NCI-H1417 (cell line): ENCODE results near the gene LRSAM1.

Experiments used
- DNase-seq, 3 experiments: peaks; one replicate each; lab custom pipeline; 2025; lab: John Stamatoyannopoulos, UW

Gene LRSAM1

GRCh38 chr9:127450830-127451607, at the start of gene LRSAM1, which contains the start of gene RPL12:
Gene LRSAM1, plus strand, starts transcription at chr9:127451510. Its CDS starts 3,018 bp downstream, at chr9:127454528.
Gene RPL12, minus strand, starts transcription at chr9:127451406. Its CDS starts 89 bp downstream, at chr9:127451317.
- peak; percentile 94 to 99 (median 96) for DNase-seq

DNA sequence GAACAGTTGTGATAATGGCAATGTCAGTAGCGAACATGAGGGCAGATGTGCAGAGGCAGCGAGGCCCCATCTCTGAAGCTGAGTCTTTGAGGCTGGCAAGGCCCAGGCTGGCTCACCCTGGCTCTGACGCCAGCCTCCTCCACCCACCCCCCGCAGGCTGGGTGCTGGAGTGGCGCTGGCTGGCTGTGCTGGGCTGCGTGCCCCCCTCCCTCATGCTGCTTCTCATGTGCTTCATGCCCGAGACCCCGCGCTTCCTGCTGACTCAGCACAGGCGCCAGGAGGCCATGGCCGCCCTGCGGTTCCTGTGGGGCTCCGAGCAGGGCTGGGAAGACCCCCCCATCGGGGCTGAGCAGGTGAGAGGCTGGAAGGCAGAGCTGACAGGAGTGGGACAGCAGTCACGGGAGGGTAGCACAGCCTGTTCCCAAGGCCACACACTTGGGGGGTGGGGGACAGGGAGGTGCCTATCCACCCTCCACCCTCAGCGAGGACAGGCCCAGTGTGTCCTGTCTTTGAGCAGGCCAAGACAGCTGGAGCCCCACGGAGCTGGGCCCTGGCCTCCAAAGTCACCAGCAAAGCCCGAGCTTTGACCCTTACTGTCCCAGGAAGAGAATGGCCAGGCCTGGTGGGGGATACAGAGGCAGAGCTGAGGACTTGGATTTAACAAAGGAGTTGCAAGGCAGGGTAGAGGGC, 48.8 kb upstream of the LRSAM1 start:
- no peak for DNase-seq

DNA sequence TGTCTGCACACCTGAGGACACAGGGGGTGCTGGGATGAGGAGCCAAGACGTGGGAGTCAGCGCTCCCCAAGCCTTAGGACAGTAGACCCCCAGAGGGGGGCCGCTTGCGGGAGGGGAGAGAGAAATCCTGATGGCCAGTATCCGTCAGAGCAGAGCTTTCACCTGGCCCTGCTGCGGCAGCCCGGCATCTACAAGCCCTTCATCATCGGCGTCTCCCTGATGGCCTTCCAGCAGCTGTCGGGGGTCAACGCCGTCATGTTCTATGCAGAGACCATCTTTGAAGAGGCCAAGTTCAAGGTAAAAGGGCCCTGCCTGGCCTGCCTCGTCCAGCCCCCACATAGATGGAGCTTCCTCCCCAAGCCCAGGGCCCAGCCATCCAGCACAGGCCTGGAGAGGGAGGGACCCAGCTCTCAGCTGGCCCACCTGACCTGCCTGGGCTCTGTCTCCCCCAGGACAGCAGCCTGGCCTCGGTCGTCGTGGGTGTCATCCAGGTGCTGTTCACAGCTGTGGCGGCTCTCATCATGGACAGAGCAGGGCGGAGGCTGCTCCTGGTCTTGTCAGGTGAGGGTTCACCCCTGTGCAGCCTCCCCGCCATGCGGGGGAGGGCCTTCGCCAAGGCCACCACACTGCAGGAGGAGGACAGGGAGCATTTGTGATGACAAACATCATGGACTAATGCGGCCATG, 47.7 kb upstream of the LRSAM1 start:
- DNase-seq = no peak

DNA sequence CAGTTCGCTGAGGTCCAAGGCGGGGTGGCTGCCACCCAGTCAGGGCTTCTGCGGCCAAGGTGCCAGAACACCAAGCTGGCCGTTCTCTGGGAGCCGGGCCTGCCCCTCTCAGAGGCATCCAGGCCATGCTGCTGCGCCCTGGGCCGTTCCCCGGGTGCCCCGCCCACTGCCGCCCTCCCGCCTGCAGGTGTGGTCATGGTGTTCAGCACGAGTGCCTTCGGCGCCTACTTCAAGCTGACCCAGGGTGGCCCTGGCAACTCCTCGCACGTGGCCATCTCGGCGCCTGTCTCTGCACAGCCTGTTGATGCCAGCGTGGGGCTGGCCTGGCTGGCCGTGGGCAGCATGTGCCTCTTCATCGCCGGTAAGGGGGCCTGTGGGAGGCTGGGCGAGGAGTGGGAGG, 46.7 kb upstream of the LRSAM1 start:
- DNase-seq = no peak

GRCh38 chr9:127405344-127406125, 45.8 kb upstream of the LRSAM1 start:
- no peak for DNase-seq

- no peak for DNase-seq
These were observed 44.4 kb upstream of the LRSAM1 start for GRCh38 chr9:127406799-127407491.

- DNase-seq = no peak
These were observed 43.8 kb upstream of the LRSAM1 start for GRCh38 chr9:127407492-127407843.

- DNase-seq = no peak
These were observed 40.2 kb upstream of the LRSAM1 start for GRCh38 chr9:127411122-127411521.

- DNase-seq = no peak
These were observed 36.2 kb upstream of the LRSAM1 start for GRCh38 chr9:127415141-127415540.

- DNase-seq = no peak
These were observed 35.7 kb upstream of the LRSAM1 start for GRCh38 chr9:127415657-127416056.

DNA sequence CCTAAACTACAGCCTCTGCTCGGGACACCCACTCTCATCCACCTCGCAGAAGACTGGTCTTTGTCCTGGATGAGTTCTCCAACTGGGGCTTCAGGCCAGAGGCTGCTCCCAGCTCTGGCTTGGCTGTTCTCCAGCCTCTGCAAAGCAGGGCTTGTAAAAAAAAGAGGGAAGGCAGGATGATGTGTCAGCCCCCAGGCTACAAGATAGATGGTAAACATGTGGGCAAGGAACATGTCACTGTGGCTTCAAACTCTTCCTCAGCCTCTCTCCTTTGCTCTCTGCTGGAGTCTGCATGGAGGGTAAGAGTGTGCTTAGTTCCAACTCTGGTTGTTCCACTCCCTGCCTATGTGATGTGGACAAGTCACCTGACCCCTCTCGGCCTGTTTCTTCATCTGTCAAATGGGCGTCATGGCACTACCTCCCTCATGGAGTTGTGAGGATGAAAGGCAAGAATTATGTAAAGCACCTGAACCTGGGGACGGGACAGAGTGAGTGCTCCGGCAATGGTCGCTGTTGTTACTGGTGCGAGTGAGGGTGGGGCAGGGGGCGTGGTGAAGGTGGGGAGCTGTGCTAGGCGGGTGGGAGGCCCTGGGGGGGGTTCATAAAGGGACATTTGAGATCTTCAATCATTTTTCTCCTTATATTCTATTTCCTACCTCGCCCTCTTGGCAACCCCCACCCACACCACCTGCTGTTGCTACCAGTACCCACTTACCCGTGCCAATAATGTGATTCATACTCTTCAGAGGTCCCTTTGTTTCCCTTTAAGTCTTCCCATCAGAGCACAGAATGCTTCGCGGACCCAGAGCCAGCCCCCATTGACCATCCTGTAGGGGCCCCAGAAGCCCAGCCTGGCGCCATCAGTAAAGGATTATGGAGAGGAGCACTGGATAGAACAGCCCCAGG, 33.9 kb upstream of the LRSAM1 start:
- no peak for DNase-seq

DNA sequence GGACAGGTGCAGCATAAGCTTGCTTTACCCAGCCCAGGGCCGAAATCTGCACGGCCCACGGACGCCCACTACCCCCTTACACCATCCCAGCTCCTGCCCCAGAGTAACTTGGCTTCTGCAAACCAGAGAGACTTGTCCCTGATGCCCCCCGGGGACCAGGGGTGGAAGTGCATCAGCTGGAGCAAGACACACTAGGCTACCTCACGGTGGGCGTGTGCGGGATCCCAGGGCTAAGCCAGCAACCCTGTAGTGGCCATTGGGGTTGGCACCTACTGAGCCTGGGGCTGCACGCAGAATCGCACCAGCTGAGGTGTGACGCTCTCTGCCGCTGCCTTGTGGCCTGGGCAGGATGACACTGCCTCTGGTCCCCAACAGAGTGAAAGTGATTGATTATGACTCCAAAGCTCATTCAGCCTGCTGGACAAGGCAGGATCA, 33.3 kb upstream of the LRSAM1 start:
- peak in 2 of 3 experiments; percentile 18 to 26 for DNase-seq

GRCh38 chr9:127419348-127419747, 32.0 kb upstream of the LRSAM1 start:
- DNase-seq = no peak

DNA sequence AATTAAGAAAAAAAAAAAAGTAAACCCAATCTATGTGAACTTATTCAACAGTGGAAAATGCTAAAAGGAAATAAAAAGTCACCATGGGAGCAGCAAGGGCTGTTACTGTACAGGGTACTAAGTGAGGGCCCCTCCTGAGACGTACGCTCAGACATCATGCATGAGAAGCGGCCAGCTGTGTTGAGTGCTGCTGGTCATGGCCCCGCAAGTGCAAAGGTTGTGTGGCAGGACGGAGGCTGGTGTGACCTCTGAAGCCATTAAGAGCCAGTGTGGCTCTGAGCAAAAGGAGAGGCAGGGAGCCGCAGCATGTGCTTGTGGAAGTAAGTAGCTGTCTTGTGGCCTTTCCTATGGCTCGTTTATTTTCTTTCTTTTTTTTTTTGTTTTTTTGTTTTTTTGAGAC, 30.3 kb upstream of the LRSAM1 start:
- no peak for DNase-seq

DNA sequence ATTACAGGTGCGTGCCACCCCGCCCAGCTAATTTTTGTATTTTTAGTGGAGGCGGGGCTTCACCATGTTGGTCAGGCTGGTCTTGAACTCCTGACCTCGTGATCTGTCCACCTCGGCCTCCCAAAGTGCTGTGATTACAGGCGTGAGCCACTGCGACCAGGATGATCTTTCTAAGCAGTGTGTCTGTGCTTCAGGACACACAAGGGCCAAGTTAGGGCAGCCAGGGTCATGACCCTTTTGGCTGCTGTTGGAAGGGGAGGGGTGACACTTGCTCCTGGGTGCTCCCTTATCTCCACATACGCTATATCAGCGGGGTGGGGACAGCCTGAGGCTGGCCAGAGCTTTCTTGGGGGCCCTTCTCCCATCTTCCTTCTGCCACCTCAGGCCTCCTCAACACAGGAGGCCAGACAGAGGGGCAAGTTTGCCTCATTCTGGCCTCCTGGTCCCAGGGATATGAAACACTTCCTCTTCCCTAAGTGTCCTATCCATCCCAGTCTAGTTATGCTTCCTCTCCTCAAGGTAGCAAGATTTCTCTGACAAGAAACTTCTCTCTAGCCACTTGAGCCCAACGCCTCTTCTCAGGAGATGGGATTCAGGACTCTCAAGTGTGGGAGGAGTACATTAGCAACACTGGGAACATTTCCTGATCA, 29.1 kb upstream of the LRSAM1 start:
- no peak for DNase-seq

DNA sequence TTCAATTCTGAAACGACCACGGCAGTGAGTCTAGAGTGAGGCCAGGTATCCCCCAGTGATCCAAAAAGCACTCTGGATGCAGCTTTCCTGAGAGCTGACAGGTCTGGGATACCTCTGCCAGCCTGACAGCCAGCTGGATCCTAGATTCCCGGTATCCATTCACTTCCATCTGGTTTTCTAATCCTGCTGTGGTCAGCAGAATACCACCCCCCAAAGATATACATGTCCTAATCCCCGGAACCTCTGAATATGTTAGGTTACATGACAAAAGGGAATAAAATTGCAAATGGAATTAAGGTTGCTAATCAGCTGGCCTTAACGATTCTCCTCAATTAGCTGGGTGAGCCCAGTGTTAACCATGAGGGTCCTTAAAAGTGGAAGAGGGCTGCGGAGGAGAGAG, 28.5 kb upstream of the LRSAM1 start:
- no peak for DNase-seq

GRCh38 chr9:127423476-127423933, 27.8 kb upstream of the LRSAM1 start:
- no peak for DNase-seq

- DNase-seq = peak; percentile 88 to 99 (median 98)
These were observed 27.2 kb upstream of the LRSAM1 start, which contains the start of gene ZNF79 for GRCh38 chr9:127423934-127424675. Gene ZNF79, plus strand, starts transcription at chr9:127424382. Its CDS starts 406 bp downstream, at chr9:127424788.

DNA sequence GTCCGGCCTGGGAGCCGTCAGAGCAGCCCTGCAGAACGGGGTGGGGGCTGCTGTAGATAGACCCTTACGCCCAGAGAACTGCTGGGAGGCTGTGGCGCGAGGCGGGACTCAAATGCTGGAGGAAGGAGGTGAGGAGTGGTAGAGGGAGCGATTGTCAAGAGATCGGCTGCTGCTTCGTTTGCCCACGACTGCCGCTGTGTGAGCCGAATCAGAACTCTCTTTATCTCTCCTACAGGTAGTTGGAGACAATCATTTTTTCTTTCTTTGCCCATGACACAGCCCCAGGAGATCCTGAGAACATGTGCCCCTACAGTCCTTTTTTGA, 26.7 kb upstream of the LRSAM1 start:
- no peak for DNase-seq
